ENCODE results near the gene DENND1A. TPM values are rescaled to one million over a fixed set of nuclear protein-coding genes. Genes with fewer than 3 reads are reported as not detected.

Gene DENND1A
- total and polyA plus RNA-seq, 7 donors, result 12.8 to 33.2 (median 19.2) TPM

- 92% methylated on average over 8 of the region's 8 CpGs for WGBS, 2 donors
- Histone ChIP-seq H3K36me3 (no peaks in the 10 kb centered on the region), H3K27me3 (no peaks in the 10 kb centered on the region), H3K4me3 (no peak overlapping the region), H3K4me1 (no peaks in the 10 kb centered on the region), H3K27ac (no peak overlapping the region), H3K9me3 (no peaks in the 10 kb centered on the region)
- TF ChIP-seq POLR2AphosphoS5 (IDR thresholded peaks at IDR 0.05) (no peak), CTCF (IDR thresholded peaks at IDR 0.05) (no peak), EP300 (IDR thresholded peaks at IDR 0.05) (no peak), POLR2A (IDR thresholded peaks at IDR 0.05) (no peak)
- intact Hi-C loops (cut with DNase I), result loop anchor here (10.0 kb wide), 1 partner anchor 64 kb away; no protein-coding TSS in a partner anchor
- peak; percentile 2 for DNase-seq
These were observed 449.1 kb downstream of the DENND1A start for GRCh38 chr9:123480791-123481190.

GRCh38 chr9:123480096-123480495 is 449.8 kb downstream of the DENND1A start:
- Histone ChIP-seq H3K36me3 (no peaks in the 10 kb centered on the region), H3K9me3 (no peaks in the 10 kb centered on the region), H3K27me3 (no peaks in the 10 kb centered on the region), H3K4me1 (no peaks in the 10 kb centered on the region), H3K4me3 (no peak overlapping the region), H3K27ac (no peak overlapping the region)
- no peak for TF ChIP-seq POLR2A (IDR thresholded peaks at IDR 0.05)
- no peak for TF ChIP-seq POLR2AphosphoS5 (IDR thresholded peaks at IDR 0.05)
- TF ChIP-seq CTCF (IDR thresholded peaks at IDR 0.05), result no peak
- no peak for TF ChIP-seq EP300 (IDR thresholded peaks at IDR 0.05)
- intact Hi-C loops (cut with DNase I), result loop anchor here (10.0 kb wide), 1 partner anchor 65 kb away; no protein-coding TSS in a partner anchor
- 94 to 95% methylated on average over 9 of the region's 9 CpGs for whole genome bisulfite sequencing, 2 donors
- peak; percentile 53 for DNase-seq

- intact Hi-C loops (cut with DNase I), result no loop called here
- Histone ChIP-seq H3K4me3 (no peak overlapping the region), H3K27me3 (no peaks in the 10 kb centered on the region), H3K9me3 (no peaks in the 10 kb centered on the region), H3K27ac (no peak overlapping the region), H3K36me3 (no peaks in the 10 kb centered on the region), H3K4me1 (no peaks in the 10 kb centered on the region)
- TF ChIP-seq POLR2A (IDR thresholded peaks at IDR 0.05) (no peak), EP300 (IDR thresholded peaks at IDR 0.05) (no peak), POLR2AphosphoS5 (IDR thresholded peaks at IDR 0.05) (no peak), CTCF (IDR thresholded peaks at IDR 0.05) (no peak)
- no peak for DNase-seq
- WGBS, 2 donors, result 53 to 77% methylated on average over 5 of the region's 5 CpGs
These were observed 450.8 kb downstream of the DENND1A start for GRCh38 chr9:123478967-123479602.

- Histone ChIP-seq H3K27ac (no peak overlapping the region), H3K9me3 (no peaks in the 10 kb centered on the region), H3K36me3 (no peaks in the 10 kb centered on the region), H3K4me3 (no peak overlapping the region), H3K4me1 (peaks cover 0 to 5% (median 0%) of the 10 kb centered on the region in 4 donors), H3K27me3 (no peaks in the 10 kb centered on the region)
- TF ChIP-seq EP300 (IDR thresholded peaks at IDR 0.05) (no peak), POLR2AphosphoS5 (IDR thresholded peaks at IDR 0.05) (no peak), POLR2A (IDR thresholded peaks at IDR 0.05) (no peak), CTCF (IDR thresholded peaks at IDR 0.05) (no peak)
- 91 to 96% methylated on average over 6 of the region's 6 CpGs for WGBS, 2 donors
- DNase-seq, result peak; percentile 29
- intact Hi-C loops (cut with DNase I), result no loop called here
These were observed 451.8 kb downstream of the DENND1A start for GRCh38 chr9:123478160-123478559.

DNA sequence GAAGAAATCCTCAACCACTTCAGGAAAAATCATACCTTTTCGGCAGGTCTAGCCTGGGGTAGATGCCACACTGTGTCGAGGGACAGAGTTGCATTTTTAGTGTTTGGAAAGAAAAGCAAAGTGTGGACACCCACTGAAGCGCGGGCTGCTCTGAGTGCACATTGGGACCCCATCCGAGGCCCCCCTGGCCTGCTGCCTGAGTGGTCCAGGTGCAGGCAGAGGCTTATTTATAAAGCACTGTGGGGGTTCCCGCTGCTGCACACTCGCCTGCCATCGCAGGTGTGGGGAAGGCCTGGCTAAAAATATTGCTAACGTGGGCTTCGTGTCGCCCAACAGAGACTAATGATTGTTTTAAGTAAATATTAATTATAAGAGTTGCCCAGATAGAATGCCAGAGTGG is 454.5 kb downstream of the DENND1A start:
- peaks cover 0 to 5% (median 0%) of the 10 kb centered on the region in 4 donors for H3K4me1 ChIP-seq
- no peaks in the 10 kb centered on the region for H3K27me3 ChIP-seq
- intact Hi-C loops (cut with DNase I), result no loop called here
- 92 to 94% methylated on average over 11 of the region's 11 CpGs for WGBS, 2 donors
- no peaks in the 10 kb centered on the region for H3K36me3 ChIP-seq
- peak; percentile 11 for DNase-seq
- H3K4me3 ChIP-seq, result no peak overlapping the region
- TF ChIP-seq POLR2A (IDR thresholded peaks at IDR 0.05) (no peak), CTCF (IDR thresholded peaks at IDR 0.05) (no peak), EP300 (IDR thresholded peaks at IDR 0.05) (no peak)
- H3K27ac ChIP-seq, result no peak overlapping the region
- H3K9me3 ChIP-seq, result no peaks in the 10 kb centered on the region
